Measurements from ENCODE around the gene MAP1B.
A peak's percentile ranks its signal among the peaks of the same experiment; 100 is the strongest.

Gene MAP1B

GRCh38 chr5:72141440-72142355, 34.4 kb downstream of the MAP1B start:
- Histone ChIP-seq H3K4me1 (ENCODE audit: control insufficient read depth, insufficient read depth, low read length) (peaks cover 18% of the 10 kb centered on the region), H3K27ac (ENCODE audit: low read depth, low read length) (peak overlapping the region; percentile 66), H3K27me3 (ENCODE audit: control insufficient read depth, insufficient read depth, low read length) (no peaks in the 10 kb centered on the region), H3K9ac (ENCODE audit: low read length) (no peak overlapping the region), H3K4me3 (ENCODE audit: low read length) (no peak overlapping the region), H3K36me3 (ENCODE audit: control insufficient read depth, insufficient read depth, low read length) (no peaks in the 10 kb centered on the region)

DNA sequence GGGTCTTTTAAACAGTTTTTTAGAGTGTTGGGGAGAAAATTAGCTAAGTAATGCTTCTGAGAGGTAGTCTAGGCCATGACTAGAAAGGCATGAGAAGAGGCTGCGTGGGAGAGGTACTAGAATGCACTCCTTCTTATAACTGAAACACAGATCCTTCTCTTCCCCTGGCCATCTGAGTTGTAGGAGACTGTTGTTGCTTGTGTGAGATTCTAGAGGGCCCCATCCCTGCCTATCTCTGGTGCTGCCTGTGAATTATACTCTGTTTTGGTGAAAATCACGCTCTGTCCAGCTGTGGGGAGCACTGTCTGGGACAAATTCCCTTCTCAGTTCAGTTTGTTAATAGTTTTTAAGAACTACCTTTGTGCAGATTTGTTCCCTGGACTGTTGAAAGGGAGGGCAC, 37.5 kb downstream of the MAP1B start:
- Histone ChIP-seq H3K4me3 (ENCODE audit: low read length) (no peak overlapping the region), H3K27ac (ENCODE audit: low read depth, low read length) (no peak overlapping the region), H3K27me3 (ENCODE audit: control insufficient read depth, insufficient read depth, low read length) (no peaks in the 10 kb centered on the region), H3K36me3 (ENCODE audit: control insufficient read depth, insufficient read depth, low read length) (no peaks in the 10 kb centered on the region), H3K4me1 (ENCODE audit: control insufficient read depth, insufficient read depth, low read length) (peaks cover 13% of the 10 kb centered on the region), H3K9ac (ENCODE audit: low read length) (no peak overlapping the region)

DNA sequence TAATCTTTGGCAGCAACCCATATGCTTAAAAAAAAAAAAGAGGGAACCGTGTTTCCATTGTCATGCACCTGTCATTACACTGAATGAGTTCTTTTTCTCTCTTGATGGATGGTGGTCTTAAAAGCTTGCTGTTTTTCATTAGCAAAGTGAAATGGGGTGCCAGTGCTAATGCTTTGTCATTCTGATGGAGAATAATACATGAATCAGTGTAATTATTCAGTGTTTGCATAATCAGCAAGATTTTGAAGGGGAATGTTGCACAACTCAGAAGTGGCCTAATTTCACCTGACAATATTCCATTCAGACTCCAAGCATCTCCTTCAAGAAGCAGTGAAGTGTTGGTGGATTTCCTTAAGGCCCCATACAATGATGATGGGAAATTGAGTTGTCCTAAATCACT, 38.1 kb downstream of the MAP1B start:
- Histone ChIP-seq H3K9ac (ENCODE audit: low read length) (no peak overlapping the region), H3K4me1 (ENCODE audit: control insufficient read depth, insufficient read depth, low read length) (peaks cover 13% of the 10 kb centered on the region), H3K27ac (ENCODE audit: low read depth, low read length) (no peak overlapping the region)

GRCh38 chr5:72146056-72146455, 38.8 kb downstream of the MAP1B start:
- H3K9ac ChIP-seq (ENCODE audit: low read length) = no peak overlapping the region
- peaks cover 13% of the 10 kb centered on the region for H3K4me1 ChIP-seq (ENCODE audit: control insufficient read depth, insufficient read depth, low read length)
- H3K36me3 ChIP-seq (ENCODE audit: control insufficient read depth, insufficient read depth, low read length) = no peaks in the 10 kb centered on the region
- H3K27ac ChIP-seq (ENCODE audit: low read depth, low read length) = no peak overlapping the region
- H3K27me3 ChIP-seq (ENCODE audit: control insufficient read depth, insufficient read depth, low read length) = no peaks in the 10 kb centered on the region
- no peak overlapping the region for H3K4me3 ChIP-seq (ENCODE audit: low read length)

More for the DNA sequence above, 38.1 kb downstream of the MAP1B start:
- no peak overlapping the region for H3K4me3 ChIP-seq (ENCODE audit: low read length)
- H3K27me3 ChIP-seq (ENCODE audit: control insufficient read depth, insufficient read depth, low read length) = no peaks in the 10 kb centered on the region
- H3K36me3 ChIP-seq (ENCODE audit: control insufficient read depth, insufficient read depth, low read length) = no peaks in the 10 kb centered on the region

- H3K27ac ChIP-seq (ENCODE audit: low read depth, low read length) = no peak overlapping the region
- H3K9ac ChIP-seq (ENCODE audit: low read length) = no peak overlapping the region
- H3K36me3 ChIP-seq (ENCODE audit: control insufficient read depth, insufficient read depth, low read length) = no peaks in the 10 kb centered on the region
- H3K4me1 ChIP-seq (ENCODE audit: control insufficient read depth, insufficient read depth, low read length) = peaks cover 8% of the 10 kb centered on the region
- no peaks in the 10 kb centered on the region for H3K27me3 ChIP-seq (ENCODE audit: control insufficient read depth, insufficient read depth, low read length)
- no peak overlapping the region for H3K4me3 ChIP-seq (ENCODE audit: low read length)
Measured at GRCh38 chr5:72147569-72147968, 40.3 kb downstream of the MAP1B start.

GRCh38 chr5:72149742-72150141, 42.5 kb downstream of the MAP1B start:
- Histone ChIP-seq H3K4me1 (ENCODE audit: control insufficient read depth, insufficient read depth, low read length) (peaks cover 5% of the 10 kb centered on the region), H3K27me3 (ENCODE audit: control insufficient read depth, insufficient read depth, low read length) (no peaks in the 10 kb centered on the region), H3K27ac (ENCODE audit: low read depth, low read length) (no peak overlapping the region)

GRCh38 chr5:72151169-72151568, 43.9 kb downstream of the MAP1B start:
- H3K27ac ChIP-seq (ENCODE audit: low read depth, low read length) = peak overlapping the region; percentile 48
- peaks cover 5% of the 10 kb centered on the region for H3K4me1 ChIP-seq (ENCODE audit: control insufficient read depth, insufficient read depth, low read length)
- H3K9ac ChIP-seq (ENCODE audit: low read length) = no peak overlapping the region

More at GRCh38 chr5:72149742-72150141, 42.5 kb downstream of the MAP1B start:
- Histone ChIP-seq H3K36me3 (ENCODE audit: control insufficient read depth, insufficient read depth, low read length) (no peaks in the 10 kb centered on the region), H3K4me3 (ENCODE audit: low read length) (no peak overlapping the region), H3K9ac (ENCODE audit: low read length) (no peak overlapping the region)

DNA sequence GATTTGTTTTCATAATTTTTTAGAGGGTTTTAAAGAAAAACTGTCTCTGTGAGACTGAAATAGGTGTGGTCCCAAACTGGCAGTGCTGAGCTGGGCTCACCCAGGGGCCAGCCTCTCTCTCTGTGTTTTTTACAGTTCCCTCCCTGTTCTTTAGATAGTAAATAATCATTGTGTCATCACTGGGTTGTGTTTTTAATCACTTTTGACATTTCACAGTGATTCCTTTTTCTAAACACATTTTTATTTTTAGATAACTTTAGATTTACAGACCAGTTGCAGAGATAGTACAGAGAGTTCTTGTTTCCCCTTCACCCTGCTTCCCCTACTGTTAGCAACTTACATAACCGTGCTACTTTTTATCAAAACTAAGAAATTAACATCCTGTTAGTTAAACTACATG, 44.4 kb downstream of the MAP1B start:
- Histone ChIP-seq H3K4me3 (ENCODE audit: low read length) (no peak overlapping the region), H3K36me3 (ENCODE audit: control insufficient read depth, insufficient read depth, low read length) (no peaks in the 10 kb centered on the region), H3K27me3 (ENCODE audit: control insufficient read depth, insufficient read depth, low read length) (no peaks in the 10 kb centered on the region), H3K27ac (ENCODE audit: low read depth, low read length) (peak overlapping the region; percentile 48), H3K9ac (ENCODE audit: low read length) (no peak overlapping the region), H3K4me1 (ENCODE audit: control insufficient read depth, insufficient read depth, low read length) (peaks cover 5% of the 10 kb centered on the region)

More at GRCh38 chr5:72151169-72151568, 43.9 kb downstream of the MAP1B start:
- Histone ChIP-seq H3K27me3 (ENCODE audit: control insufficient read depth, insufficient read depth, low read length) (no peaks in the 10 kb centered on the region), H3K4me3 (ENCODE audit: low read length) (no peak overlapping the region), H3K36me3 (ENCODE audit: control insufficient read depth, insufficient read depth, low read length) (no peaks in the 10 kb centered on the region)

DNA sequence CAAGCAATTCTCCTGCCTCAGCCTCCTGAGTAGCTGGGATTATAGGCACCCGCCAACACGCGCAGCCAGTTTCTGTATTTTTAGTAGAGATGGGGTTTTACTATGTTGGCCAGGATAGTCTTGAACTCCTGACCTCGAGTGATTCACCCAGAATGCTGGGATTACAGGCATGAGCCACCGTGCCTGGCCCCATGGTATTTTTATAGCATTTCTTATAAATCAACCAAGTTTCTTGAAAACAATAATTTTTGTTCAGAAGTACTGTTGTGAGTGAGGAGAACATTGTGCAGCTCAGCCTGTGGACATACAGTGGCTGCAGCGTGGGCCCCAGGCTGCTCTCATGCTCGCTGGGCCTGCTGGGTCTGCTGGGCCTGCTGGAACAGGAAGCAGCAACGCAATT, 45.3 kb downstream of the MAP1B start:
- no peak overlapping the region for H3K4me3 ChIP-seq (ENCODE audit: low read length)
- H3K27ac ChIP-seq (ENCODE audit: low read depth, low read length) = no peak overlapping the region
- no peaks in the 10 kb centered on the region for H3K36me3 ChIP-seq (ENCODE audit: control insufficient read depth, insufficient read depth, low read length)
- H3K9ac ChIP-seq (ENCODE audit: low read length) = no peak overlapping the region
- H3K27me3 ChIP-seq (ENCODE audit: control insufficient read depth, insufficient read depth, low read length) = no peaks in the 10 kb centered on the region
- peaks cover 12% of the 10 kb centered on the region for H3K4me1 ChIP-seq (ENCODE audit: control insufficient read depth, insufficient read depth, low read length)

GRCh38 chr5:72153551-72153950, 46.3 kb downstream of the MAP1B start:
- Histone ChIP-seq H3K4me1 (ENCODE audit: control insufficient read depth, insufficient read depth, low read length) (peaks cover 12% of the 10 kb centered on the region), H3K9ac (ENCODE audit: low read length) (no peak overlapping the region), H3K4me3 (ENCODE audit: low read length) (no peak overlapping the region), H3K27ac (ENCODE audit: low read depth, low read length) (no peak overlapping the region), H3K27me3 (ENCODE audit: control insufficient read depth, insufficient read depth, low read length) (no peaks in the 10 kb centered on the region), H3K36me3 (ENCODE audit: control insufficient read depth, insufficient read depth, low read length) (no peaks in the 10 kb centered on the region)

DNA sequence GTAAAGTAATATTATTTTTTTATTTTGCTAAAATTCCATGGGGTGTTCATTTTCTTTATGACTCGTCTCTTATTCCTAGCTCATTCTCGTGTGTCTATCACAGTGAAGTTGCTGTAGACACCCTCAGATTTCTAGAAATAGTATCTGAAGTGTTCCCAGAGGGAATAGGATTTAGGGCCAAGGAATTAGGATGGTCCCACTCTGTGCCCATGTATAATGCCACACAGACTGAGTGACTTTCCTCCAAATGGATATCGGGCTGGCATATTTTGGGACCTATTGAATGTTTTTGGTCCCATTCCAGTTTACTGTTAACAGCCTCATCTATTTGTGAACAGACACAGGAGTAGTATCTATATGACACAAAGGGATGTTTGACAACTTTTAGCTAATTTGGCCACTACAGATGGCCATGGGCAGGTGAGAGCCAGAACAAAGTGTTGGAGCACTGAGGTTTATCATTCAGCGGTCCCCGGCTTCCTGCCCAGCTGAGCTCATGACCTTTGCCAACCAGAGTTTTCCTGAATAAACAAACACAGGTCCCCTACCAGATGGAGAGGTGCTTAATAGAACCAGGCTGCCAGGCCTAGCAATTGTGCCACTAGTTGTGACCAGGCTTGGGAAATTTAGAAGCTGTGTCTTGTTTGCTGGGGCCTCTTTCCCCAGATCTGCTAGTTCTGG, 46.9 kb downstream of the MAP1B start:
- Histone ChIP-seq H3K4me1 (ENCODE audit: control insufficient read depth, insufficient read depth, low read length) (peaks cover 12% of the 10 kb centered on the region), H3K4me3 (ENCODE audit: low read length) (no peak overlapping the region), H3K27ac (ENCODE audit: low read depth, low read length) (peak overlapping the region; percentile 3), H3K27me3 (ENCODE audit: control insufficient read depth, insufficient read depth, low read length) (no peaks in the 10 kb centered on the region), H3K36me3 (ENCODE audit: control insufficient read depth, insufficient read depth, low read length) (no peaks in the 10 kb centered on the region), H3K9ac (ENCODE audit: low read length) (no peak overlapping the region)

DNA sequence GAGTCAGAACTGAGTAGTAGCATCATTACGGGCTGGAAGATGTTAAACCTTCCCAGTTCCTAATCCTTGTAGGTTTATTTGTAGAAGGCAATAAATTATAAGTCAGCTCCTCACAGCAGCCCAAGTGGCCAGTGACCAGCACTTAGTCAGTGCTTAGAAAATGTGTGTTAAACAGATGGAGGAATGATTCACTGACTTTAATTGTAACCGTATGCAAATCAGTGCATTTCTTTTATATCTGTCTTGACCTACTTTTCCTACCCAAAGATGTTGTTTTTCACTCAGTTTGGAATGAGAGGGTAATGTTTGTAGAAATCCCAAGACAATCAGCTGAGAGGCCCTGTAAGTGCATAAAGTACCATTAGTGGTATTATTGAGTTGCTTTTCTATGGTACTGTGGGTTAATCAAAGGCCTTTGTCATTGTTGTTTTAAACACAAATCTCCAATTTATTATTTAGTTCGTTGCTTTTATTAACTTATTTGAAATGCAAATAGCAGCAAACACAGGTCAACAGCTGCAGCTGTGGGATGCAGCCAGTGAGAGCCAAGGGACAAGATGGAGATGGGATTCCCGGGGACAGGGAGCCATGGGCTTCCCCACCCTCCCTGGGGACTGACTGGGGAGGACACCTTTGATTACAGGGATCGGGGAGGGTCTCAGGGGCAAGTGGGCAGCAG, 49.8 kb downstream of the MAP1B start:
- H3K4me1 ChIP-seq (ENCODE audit: control insufficient read depth, insufficient read depth, low read length) = peaks cover 8% of the 10 kb centered on the region
- no peak overlapping the region for H3K9ac ChIP-seq (ENCODE audit: low read length)
- no peak overlapping the region for H3K4me3 ChIP-seq (ENCODE audit: low read length)

More for the DNA sequence above, 49.8 kb downstream of the MAP1B start:
- H3K27ac ChIP-seq (ENCODE audit: low read depth, low read length) = peak overlapping the region; percentile 19
- no peaks in the 10 kb centered on the region for H3K27me3 ChIP-seq (ENCODE audit: control insufficient read depth, insufficient read depth, low read length)
- H3K36me3 ChIP-seq (ENCODE audit: control insufficient read depth, insufficient read depth, low read length) = no peaks in the 10 kb centered on the region
